GM21737 (cell line): ENCODE results near the gene SGCB.

Experiments used
- ATAC-seq: cut with Tn5 transposase; IDR thresholded peaks from one replicate; pipeline ENCODE4 v1.9.1; 2021; ENCODE audit warnings: mild to moderate bottlenecking, moderate library complexity; ENCODE audit not compliant: unreplicated experiment

The SGCB gene

DNA sequence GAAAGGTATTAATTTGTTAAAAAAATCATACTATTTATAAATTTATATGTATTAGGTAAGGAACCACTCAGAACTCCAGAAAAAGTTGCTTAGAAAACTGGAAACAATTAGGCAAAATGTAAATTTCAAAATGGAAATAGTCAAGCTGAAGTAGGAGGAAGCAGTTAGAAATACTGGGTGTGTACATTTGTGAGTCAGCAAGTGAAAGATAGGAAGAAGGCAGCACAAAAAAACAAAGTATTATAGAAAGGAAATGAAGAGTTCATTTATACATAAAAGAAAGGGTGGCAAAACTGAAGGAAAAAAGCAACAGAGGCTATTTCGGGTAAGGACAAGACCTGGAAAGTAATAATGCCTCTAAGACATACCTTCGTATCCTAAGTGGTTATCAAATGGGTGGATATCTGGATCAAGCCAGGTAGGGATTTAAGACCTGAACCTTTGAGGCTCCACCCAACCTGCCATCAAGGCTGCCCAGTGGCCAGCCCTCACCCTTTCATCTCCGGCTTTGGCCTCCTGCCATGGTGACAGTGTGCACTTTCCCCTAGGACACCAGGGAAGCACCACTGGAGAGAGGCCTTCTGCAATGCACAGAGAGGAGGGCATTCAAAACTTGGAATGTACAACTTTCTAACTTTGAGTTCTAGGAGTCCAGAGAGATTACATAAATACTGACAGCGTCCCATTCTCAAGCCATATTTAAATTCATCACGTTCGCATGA, 18.0 kb downstream of the SGCB start, which contains the start of gene LRRC66:
TSS of gene LRRC66 (minus strand) at position 428 of the 722 bp plus-strand sequence. CDS start 2,750 bp downstream, outside the sequence.
- no peak for ATAC-seq

GRCh38 chr4:52017814-52018213, 20.3 kb downstream of the SGCB start:
- ATAC-seq, result no peak

- no peak for ATAC-seq
Observed at GRCh38 chr4:52016981-52017380, 21.1 kb downstream of the SGCB start.

- ATAC-seq, result no peak
Observed at GRCh38 chr4:52015366-52015765, 22.7 kb downstream of the SGCB start.

DNA sequence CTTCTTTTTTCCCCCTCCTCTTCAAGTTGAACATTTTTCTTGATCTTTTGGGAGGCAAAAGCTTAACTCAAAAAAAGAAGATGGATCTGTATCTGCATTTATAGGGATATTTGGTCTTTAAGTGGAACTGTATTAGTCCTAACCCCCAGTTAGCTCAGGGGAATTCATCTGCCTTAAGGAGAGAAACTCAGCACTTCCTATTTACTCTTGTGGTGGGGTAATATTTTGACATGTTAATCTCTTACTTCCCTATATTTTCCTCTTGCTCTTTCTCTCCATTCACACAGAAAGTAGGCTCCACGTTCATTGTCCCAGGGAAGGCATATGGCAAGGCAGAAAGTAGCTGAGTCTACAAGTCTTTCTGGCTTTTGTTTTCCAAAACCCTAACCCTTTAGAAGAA, 23.2 kb downstream of the SGCB start:
- ATAC-seq, result no peak

DNA sequence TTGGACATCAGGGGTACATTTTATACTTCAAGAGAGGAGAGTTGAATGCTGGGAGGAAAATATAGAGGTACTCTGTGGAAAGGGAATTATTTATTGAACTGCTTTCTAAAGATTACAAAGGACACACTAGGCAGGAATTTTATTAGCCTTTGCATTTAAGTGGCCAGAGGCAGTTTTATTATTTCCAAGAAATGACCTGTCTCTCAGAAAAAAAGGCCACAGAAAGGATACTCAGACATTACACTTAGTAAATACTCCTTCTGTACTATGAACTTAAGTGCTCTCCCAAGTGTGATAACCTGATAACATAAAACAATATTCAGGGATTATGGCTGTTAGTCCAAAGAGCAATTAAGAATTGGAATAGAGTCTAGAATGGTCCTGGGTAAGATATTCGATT, 25.4 kb downstream of the SGCB start:
- no peak for ATAC-seq

DNA sequence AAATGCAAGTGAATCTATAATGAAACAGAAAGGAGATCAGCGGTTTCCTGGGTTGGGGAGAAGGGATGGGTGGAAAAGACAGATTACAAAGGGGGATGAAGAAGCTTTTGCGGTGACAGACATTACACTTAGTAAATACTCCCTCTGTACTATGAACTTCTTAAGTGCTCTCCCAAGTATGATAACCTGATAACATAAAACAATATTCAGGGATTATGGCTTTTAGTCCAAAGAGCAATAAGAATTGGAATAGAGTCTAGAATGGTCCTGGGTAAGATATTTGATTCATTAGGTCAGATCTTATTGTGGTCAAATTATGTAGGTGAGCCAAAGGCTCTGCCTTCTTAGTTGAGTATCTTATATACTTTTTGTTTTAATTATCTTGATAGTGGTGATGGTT, 27.1 kb downstream of the SGCB start:
- no peak for ATAC-seq

- ATAC-seq, result no peak
Observed at GRCh38 chr4:52006887-52007286, 31.2 kb downstream of the SGCB start.

DNA sequence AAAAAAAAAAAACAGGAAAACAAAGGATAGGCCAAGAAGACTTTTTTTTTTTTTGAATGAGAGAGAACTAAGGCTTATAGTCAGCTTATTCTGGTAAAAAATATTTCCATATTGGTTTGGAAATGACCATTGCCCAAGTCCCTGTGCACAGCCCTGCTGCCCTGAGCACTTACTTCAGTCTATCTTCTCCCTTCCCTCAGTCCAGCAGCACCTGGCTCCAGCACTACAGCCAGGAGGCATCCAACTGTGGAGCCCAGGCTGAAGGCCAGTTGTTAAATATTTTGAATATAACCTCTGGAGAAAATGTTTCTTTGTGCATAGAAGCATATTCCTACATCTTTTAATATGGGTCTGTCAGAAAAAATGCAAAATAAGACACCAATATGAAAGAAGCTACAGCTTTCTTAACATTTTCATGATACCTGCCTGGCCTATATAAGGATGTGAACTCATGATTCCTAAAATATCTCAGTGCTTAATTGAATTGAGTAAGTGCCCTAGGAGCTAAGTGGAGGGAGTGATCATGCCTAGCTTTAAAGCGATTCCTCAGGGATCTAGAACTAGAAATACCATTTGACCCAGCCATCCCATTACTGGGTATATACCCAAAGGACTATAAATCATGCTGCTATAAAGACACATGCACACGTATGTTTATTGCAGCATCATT, 32.4 kb downstream of the SGCB start:
- ATAC-seq, result no peak

DNA sequence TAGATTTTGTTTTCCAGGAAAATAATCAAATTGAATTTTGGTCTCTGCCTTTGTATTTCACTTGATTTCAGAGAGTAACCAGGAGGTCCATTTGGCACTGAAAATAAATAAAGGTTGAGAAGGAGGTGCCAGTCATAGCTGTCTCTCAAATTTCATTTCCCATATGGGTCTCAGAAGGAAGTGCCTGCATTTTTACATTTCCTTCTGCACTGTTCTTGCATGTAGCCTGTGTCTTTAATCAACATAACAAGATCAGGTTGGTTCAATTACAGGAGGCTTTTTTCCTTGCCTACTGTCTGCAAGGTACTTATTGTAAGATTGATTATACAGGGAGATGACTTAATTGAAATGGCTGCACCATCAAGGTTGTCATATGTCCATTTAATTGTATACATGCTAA, 33.7 kb downstream of the SGCB start:
- ATAC-seq, result no peak

GRCh38 chr4:52001616-52002015, 36.5 kb downstream of the SGCB start:
- ATAC-seq, result no peak

- no peak for ATAC-seq
Observed at GRCh38 chr4:51999250-51999649, 38.8 kb downstream of the SGCB start.

DNA sequence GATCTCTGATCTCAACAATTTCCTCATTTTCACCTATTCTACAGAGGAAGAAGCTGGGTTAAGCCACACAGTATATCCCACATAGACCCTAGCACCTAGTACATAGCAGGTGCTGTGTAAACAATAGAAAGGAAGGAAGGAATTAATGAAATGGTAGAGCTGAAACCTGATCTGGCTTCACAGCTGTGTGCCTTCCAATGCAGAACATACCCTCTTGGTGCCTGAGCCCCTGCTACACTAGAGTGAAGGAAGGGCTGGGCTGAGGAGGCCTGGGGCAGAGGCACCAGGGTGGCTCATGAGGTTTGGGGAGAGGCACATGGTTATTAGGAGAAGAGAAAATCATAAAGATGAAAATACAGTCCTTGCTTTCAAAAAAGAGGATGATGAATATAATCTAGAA, 39.3 kb downstream of the SGCB start:
- no peak for ATAC-seq

- no peak for ATAC-seq
Observed at GRCh38 chr4:51997647-51998046, 40.5 kb downstream of the SGCB start.

DNA sequence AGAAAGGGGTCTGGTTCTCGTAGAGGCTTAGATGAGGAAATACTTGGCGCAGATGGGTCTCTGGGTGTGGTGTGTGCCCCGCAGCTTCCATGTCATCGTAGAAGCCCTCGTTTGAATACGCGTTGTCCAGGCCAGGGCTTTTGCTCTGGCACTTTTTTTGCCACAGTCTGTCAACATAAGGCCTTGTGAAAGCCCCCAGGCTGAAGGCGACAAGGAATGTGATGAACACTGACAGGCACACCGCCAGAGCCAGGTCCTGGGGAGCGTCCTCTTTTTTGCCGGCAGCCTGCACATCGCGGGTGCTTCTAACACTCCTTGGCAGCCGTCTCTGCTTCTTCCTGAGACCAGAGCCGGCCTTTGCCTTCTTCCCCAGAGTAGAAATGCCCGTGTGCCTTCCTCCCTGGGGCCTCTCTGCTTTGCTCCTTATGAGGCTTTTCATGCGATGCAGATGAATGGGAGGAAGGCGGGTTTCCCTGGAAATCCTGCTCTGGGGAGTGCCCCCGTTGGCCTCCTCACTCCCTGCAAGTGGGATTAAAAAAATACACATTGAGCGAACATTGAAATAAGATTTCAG, 42.4 kb downstream of the SGCB start:
- no peak for ATAC-seq
